K562 (cell line): Measurements from ENCODE around the gene RNF31. TPM values are rescaled to one million over a fixed set of nuclear protein-coding genes. Genes with fewer than 3 reads are reported as not detected.
A peak's percentile ranks its signal among the peaks of the same experiment; 100 is the strongest.

Experiments
- ATAC-seq: fragments of 200-7000 bp; cut with Tn5 transposase; 3 replicates; pipeline ENCODE4 v1.9.1; 2020; ENCODE audit warnings: moderate library complexity
- BruUV-seq: library from RNA; stranded (reverse); fragments of 400-500 nt; replicated peaks from 2 replicates; lab custom pipeline; 2021; lab: Mats Ljungman, UMichigan
- CTCF ChIA-PET: fragments of 300-600 bp; formaldehyde crosslinking; extraction: SDS; loops from one replicate; lab custom pipeline; 2021; ENCODE audit warnings: low intra/inter-chr PET ratio; lab: Yijun Ruan, JAX
- POLR2A ChIA-PET: fragments of 300-600, 350-650 bp; sonication (Branson Sonifier 250); formaldehyde crosslinking; extraction: SDS; loops from one replicate; lab custom pipeline; 2021; ENCODE audit warnings: antibody characterized with exemption, inconsistent platforms; lab: Yijun Ruan, JAX
- DNase-seq, 4 experiments: peaks; one replicate each; pipeline versions ENCODE4 v3.0.0 to v3.0.0-alpha.2; 2011 to 2018; ENCODE audit warnings: low spot score in 3 of 4, mixed read lengths in 3 of 4; ENCODE audit errors: extremely low read depth in 1 of 4
- FAIRE-seq: peaks from 2 replicates; lab custom pipeline; 2011; peaks lifted over from hg19 to GRCh38; lab: Jason Lieb, UNC
- H2AFZ ChIP-seq: 2 replicates; pipeline ENCODE4 v1.6.0; 2011; ENCODE audit warnings: low read depth, low read length, control low read depth, inconsistent platforms
- H3K27ac ChIP-seq: fragments of 200-600 bp; 3 replicates; pipeline ENCODE4 v1.8.0; 2011; ENCODE audit warnings: low read depth, mild to moderate bottlenecking, control low read depth, inconsistent platforms, low read length, moderate library complexity, mixed read lengths; ENCODE audit errors: extremely low read depth
- H3K27me3 ChIP-seq, 2 experiments: fragments of 300-600 bp in 1 of 2; 2 replicates in 1 of 2; 3 replicates in 1 of 2; pipeline versions ENCODE4 v1.6.0 to v1.8.0; 2011; ENCODE audit warnings: inconsistent platforms in 2 of 2, low read length in 2 of 2, mild to moderate bottlenecking in 1 of 2, mixed read lengths in 1 of 2, moderate library complexity in 1 of 2; ENCODE audit not compliant: control insufficient read depth in 2 of 2, insufficient read depth in 2 of 2
- H3K36me3 ChIP-seq: fragments of 300-600 bp; 3 replicates; pipeline ENCODE4 v1.8.0; 2011; ENCODE audit warnings: mild to moderate bottlenecking, low read length, inconsistent platforms; ENCODE audit not compliant: control insufficient read depth, insufficient read depth
- H3K4me1 ChIP-seq, 2 experiments: fragments of 200-600 bp in 1 of 2; replicated peaks in 1 of 2; 2 replicates in 1 of 2; 3 replicates in 1 of 2; pipeline versions ENCODE4 v1.5.1 to v1.8.0; 2011; ENCODE audit warnings: inconsistent platforms in 2 of 2, low read length in 2 of 2, mild to moderate bottlenecking in 1 of 2, mixed read lengths in 1 of 2, moderate library complexity in 1 of 2; ENCODE audit not compliant: control insufficient read depth in 2 of 2, insufficient read depth in 2 of 2
- H3K4me2 ChIP-seq: 2 replicates; pipeline ENCODE4 v1.6.1; 2011; ENCODE audit warnings: low read length, control low read depth, inconsistent platforms, mixed read lengths; ENCODE audit not compliant: insufficient read depth
- H3K4me3 ChIP-seq: fragments of 200-600 bp; sonication (generic), shearing (Covaris generic); 2 replicates; pipeline ENCODE4 v1.5.1; 2016; ENCODE audit warnings: control low read depth, inconsistent platforms
- H3K79me2 ChIP-seq: fragments of 200-600 bp; 3 replicates; pipeline ENCODE4 v1.8.0; 2011; ENCODE audit warnings: low read length, inconsistent platforms; ENCODE audit not compliant: control insufficient read depth, insufficient read depth
- H3K9ac ChIP-seq, 2 experiments: 2 replicates each; pipeline versions ENCODE4 v1.6.0 to v1.6.1; 2011; ENCODE audit warnings: low read depth in 2 of 2, low read length in 2 of 2, control low read depth in 1 of 2, inconsistent platforms in 1 of 2, mild to moderate bottlenecking in 1 of 2, mixed read lengths in 1 of 2; ENCODE audit not compliant: insufficient read depth in 1 of 2
- H3K9me1 ChIP-seq: one replicate; pipeline ENCODE4 v1.6.0; 2011; ENCODE audit warnings: inconsistent platforms, mild to moderate bottlenecking, low read length, moderate library complexity; ENCODE audit not compliant: control insufficient read depth, insufficient read depth
- H3K9me3 ChIP-seq: replicated peaks from 2 replicates; pipeline ENCODE4 v1.5.1; 2011; ENCODE audit warnings: low read depth, low read length, inconsistent platforms; ENCODE audit not compliant: control insufficient read depth, insufficient read depth
- H4K20me1 ChIP-seq: replicated peaks from 2 replicates; pipeline ENCODE4 v1.6.1; 2011; ENCODE audit warnings: low read length, inconsistent platforms, mixed read lengths; ENCODE audit not compliant: control insufficient read depth, insufficient read depth
- DNMT1 ChIP-seq: fragments of 450-650 bp; IDR thresholded peaks from 2 replicates; pipeline ENCODE4 v1.6.1; 2016; ENCODE audit warnings: antibody characterized with exemption, mild to moderate bottlenecking
- FOXK2 ChIP-seq, 2 experiments: fragments of 450-650 bp; IDR thresholded peaks in 1 of 2; conservative IDR thresholded peaks in 1 of 2; 2 replicates each; pipeline ENCODE4 v1.6.1; 2016; ENCODE audit warnings: low read depth in 2 of 2, mild to moderate bottlenecking in 1 of 2
- FOXP1 ChIP-seq: sonication (generic); formaldehyde crosslinking; IDR thresholded peaks from 2 replicates; pipeline ENCODE4 v1.8.0; 2022; ENCODE audit warnings: mild to moderate bottlenecking, missing genetic modification reagents
- NFIX ChIP-seq: fragments of 250-450 bp; sonication (Bioruptor Pico); IDR thresholded peaks from 2 replicates; pipeline ENCODE4 v1.4.0; 2020; ENCODE audit warnings: low read depth, mild to moderate bottlenecking, moderate library complexity
- RNF2 ChIP-seq: sonication (generic); IDR thresholded peaks from 2 replicates; pipeline ENCODE4 v1.6.1; 2016
- TARDBP ChIP-seq: fragments of 450-650 bp; IDR thresholded peaks from 2 replicates; pipeline ENCODE4 v1.6.1; 2016
- ZNF239 ChIP-seq: fragments of 250-450 bp; sonication (Bioruptor Pico); IDR thresholded peaks from 2 replicates; pipeline ENCODE4 v1.4.0; 2020; ENCODE audit warnings: mild to moderate bottlenecking
- ZNF324 ChIP-seq: fragments of 250-450 bp; sonication (Bioruptor Pico); IDR thresholded peaks from 2 replicates; pipeline ENCODE4 v1.4.0; 2020; ENCODE audit warnings: mild to moderate bottlenecking
- ZNF583 ChIP-seq: fragments of 250-450 bp; sonication (Bioruptor Pico); IDR thresholded peaks from 2 replicates; pipeline ENCODE4 v1.4.0; 2020
- WGBS: fragments of 100-300 bp; shearing (Covaris generic); methylation state at CpG from one replicate; pipeline ENCODE4 v1.1.6; 2016; ENCODE audit warnings: low coverage, mixed read lengths; ENCODE audit not compliant: insufficient coverage; ENCODE audit errors: missing lambda C conversion rate; 5-methylcytosine and 5-hydroxymethylcytosine counted together
- in situ Hi-C: fragments of 300-500 bp; cut with MboI; formaldehyde crosslinking; loops from 4 replicates; pipeline ENCODE4 v1.15.0; 2018; ENCODE audit warnings: inconsistent platforms, mixed read lengths
- intact Hi-C: fragments of 100-400 bp; cut with micrococcal nuclease; formaldehyde crosslinking; loops from 2 replicates; pipeline ENCODE4 v1.14.2; 2022
- polyA plus RNA-seq, 8 experiments: library from polyadenylated mRNA; depleted of rRNA in 4 of 8; stranded (reverse) in 5 of 8; unstranded in 3 of 8; fragments of >200 nt; fragmentation: Nextera tagmentation in 2 of 8; fragmentation: Illumina TruSeq in 1 of 8; extraction: Ambion mirVana in 2 of 8; extraction: Trizol in 1 of 8; gene quantifications; 2 replicates each; pipeline versions ENCODE4 v1.2.1 to v1.2.3, GENCODE V29; 2011 to 2014; ENCODE audit warnings: inconsistent platforms in 1 of 8, missing spikeins in 1 of 8
- total RNA-seq, 7 experiments: library from RNA; depleted of rRNA in 6 of 7; stranded (reverse); fragments of >200 nt in 6 of 7; fragmentation: Illumina TruSeq in 2 of 7; extraction: Trizol in 2 of 7; gene quantifications; 2 replicates each; pipeline versions ENCODE4 v1.2.1 to v1.2.3, GENCODE V29; 2011 to 2021; ENCODE audit warnings: low replicate concordance in 1 of 7
- TF ChIP-seq, protein P1 (sequence below): fragments of 250-450 bp; sonication (Bioruptor Pico); IDR thresholded peaks from 2 replicates; pipeline ENCODE4 v1.8.0; 2022; ENCODE audit warnings: inconsistent platforms
- TF ChIP-seq, protein P2 (sequence below): sonication (generic); formaldehyde crosslinking; IDR thresholded peaks from 2 replicates; pipeline ENCODE4 v1.8.1; 2022; ENCODE audit warnings: missing genetic modification reagents

Gene RNF31
- total and polyA plus RNA-seq, 9 of the 15 experiments (the other 6 are each of a cell fraction or from before 2014, with no cell fraction given): 3.1 to 47.6 (median 19.1) TPM

DNA sequence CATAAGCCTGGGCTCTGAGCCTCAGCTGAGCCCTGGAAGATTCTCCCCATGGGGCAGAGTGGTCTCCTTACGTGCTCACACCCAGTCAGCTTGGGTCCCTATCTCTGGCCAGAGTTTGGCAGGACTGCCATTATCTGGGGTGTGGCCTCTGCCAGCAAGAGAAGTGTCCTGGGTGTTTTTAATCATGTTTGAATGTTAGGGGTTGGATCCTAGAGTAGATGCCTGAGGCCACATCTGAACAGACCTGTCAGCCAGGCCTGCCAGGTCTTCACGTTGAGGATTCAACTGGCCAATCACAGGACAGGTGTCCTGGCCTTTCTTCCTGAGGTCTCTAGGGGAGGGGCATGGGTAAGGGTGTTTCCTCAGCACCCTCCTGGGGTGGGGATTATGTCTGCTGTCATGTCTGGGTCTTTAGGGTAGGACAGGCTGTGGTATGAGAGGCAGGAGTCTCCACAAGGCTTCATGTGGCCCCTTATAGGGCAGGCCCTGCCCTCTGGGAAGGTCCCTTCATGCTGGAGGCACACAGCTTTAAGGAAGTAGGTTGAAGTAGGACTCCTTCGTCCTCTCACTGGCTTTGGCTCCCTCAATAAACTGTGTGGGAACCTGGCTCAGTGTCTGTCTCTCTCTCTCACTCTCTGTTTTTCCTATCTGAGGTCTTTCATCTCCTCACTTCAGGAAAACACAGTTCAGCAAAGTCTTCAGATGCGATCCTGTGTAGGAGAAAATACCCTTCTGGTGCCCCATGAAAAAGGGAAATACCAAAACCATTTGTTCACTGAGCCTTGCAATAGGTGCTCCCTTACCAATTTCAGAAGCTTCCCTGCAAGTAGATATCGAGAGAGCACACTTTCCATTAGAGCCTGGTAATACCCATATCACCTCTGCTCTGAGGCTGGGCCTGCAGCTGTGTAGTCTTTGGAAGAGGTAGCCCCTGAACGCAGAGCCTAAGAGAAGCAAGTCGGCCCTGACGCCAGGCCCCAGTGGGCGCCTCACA lies 23.6 kb upstream of the RNF31 start:
- peaks cover 6 to 12% of the 10 kb centered on the region in 2 experiments; a peak in 4 of 5 replicates for H3K4me1 ChIP-seq
- H3K9me3 ChIP-seq: no peaks in the 10 kb centered on the region
- peak overlapping the region in 1 of 2 experiments; percentile 76; a peak in 3 of 4 replicates for H3K9ac ChIP-seq
- in situ Hi-C loops: no loop called here
- BruUV-seq: no TSS peak
- H2AFZ ChIP-seq: no peak overlapping the region
- FAIRE-seq: peak; percentile 67
- ChIA-PET CTCF (no interaction called here), POLR2A (interaction anchor here (0.6 to 4.2 kb wide), 4 partner anchors 8 to 950 kb away, joined by 3 to 38 read pairs (median 3); partner anchors contain the start of genes DCAF11, EMC9 and NRL)
- TF ChIP-seq NFIX (CRISPR knock-in tag): no peak
- intact Hi-C loops: no loop called here
- no peak overlapping the region for H3K4me3 ChIP-seq
- H3K27me3 ChIP-seq: no peaks in the 10 kb centered on the region
- no peaks in the 10 kb centered on the region for H3K79me2 ChIP-seq
- DNase-seq: no peak
- H3K4me2 ChIP-seq: no peak overlapping the region; the same call in 1 of the 2 replicates
- H3K27ac ChIP-seq: no peak overlapping the region; the same call in 2 of the 3 replicates
- no peaks in the 10 kb centered on the region for H4K20me1 ChIP-seq
- WGBS: 60% methylated on average over 9 of the region's 9 CpGs
- peaks cover 38% of the 10 kb centered on the region; the same call in 2 of the 3 replicates for H3K36me3 ChIP-seq
- no peaks in the 10 kb centered on the region for H3K9me1 ChIP-seq
- ATAC-seq: peak; percentile 72

DNA sequence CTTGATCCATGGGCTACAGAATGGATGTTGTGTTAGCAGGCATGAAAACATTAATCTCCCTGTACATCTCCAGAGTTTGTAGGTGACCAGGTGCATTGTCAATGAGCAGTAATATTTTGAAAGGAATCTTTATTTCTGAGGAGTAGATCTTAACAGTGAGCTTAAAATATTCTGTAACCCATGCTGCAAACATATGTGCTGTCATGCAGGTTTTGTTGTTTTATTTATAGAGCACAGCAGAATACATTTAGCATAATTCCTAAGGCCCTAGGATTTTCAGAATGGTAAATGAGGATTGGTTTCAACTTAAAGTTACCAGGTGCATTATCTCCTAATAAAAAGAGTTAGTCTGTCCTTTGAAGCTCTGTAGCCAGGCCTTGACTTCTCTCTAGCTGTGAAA lies 20.4 kb upstream of the RNF31 start:
- in situ Hi-C loops: no loop called here
- no peak overlapping the region for H2AFZ ChIP-seq
- POLR2A ChIA-PET: interaction anchor here (0.6 to 4.2 kb wide), 2 partner anchors 11 to 14 kb away, joined by 3 to 38 read pairs; partner anchors contain the start of genes DCAF11, EMC9 and NRL
- peaks cover 12% of the 10 kb centered on the region; the same call in 2 of the 3 replicates for H3K36me3 ChIP-seq
- no peak overlapping the region for H3K27ac ChIP-seq
- FAIRE-seq: no peak
- DNase-seq: no peak
- H3K27me3 ChIP-seq: no peaks in the 10 kb centered on the region
- CTCF ChIA-PET: no interaction called here
- H3K9ac ChIP-seq: no peak overlapping the region
- H3K4me2 ChIP-seq: no peak overlapping the region
- no peaks in the 10 kb centered on the region for H3K9me1 ChIP-seq
- no peaks in the 10 kb centered on the region for H4K20me1 ChIP-seq
- intact Hi-C loops: no loop called here
- no peak for ATAC-seq
- no peak overlapping the region for H3K4me3 ChIP-seq
- TF ChIP-seq TARDBP (no peak), DNMT1 (no peak), FOXK2 (conservative IDR thresholded peaks at IDR 0.05 in 1 of 2, IDR thresholded peaks at IDR 0.05 in 1 of 2; ENCODE audit: low read depth in 2 of 2) (no peak), ZNF324 (CRISPR knock-in tag) (no peak), ZNF583 (no peak), RNF2 (no peak), ZNF239 (CRISPR knock-in tag) (no peak), FOXP1 (CRISPR knock-in tag) (no peak)
- TF ChIP-seq, protein P1, sequence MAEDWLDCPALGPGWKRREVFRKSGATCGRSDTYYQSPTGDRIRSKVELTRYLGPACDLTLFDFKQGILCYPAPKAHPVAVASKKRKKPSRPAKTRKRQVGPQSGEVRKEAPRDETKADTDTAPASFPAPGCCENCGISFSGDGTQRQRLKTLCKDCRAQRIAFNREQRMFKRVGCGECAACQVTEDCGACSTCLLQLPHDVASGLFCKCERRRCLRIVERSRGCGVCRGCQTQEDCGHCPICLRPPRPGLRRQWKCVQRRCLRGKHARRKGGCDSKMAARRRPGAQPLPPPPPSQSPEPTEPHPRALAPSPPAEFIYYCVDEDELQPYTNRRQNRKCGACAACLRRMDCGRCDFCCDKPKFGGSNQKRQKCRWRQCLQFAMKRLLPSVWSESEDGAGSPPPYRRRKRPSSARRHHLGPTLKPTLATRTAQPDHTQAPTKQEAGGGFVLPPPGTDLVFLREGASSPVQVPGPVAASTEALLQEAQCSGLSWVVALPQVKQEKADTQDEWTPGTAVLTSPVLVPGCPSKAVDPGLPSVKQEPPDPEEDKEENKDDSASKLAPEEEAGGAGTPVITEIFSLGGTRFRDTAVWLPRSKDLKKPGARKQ (CRISPR knock-in tag): no peak
- TF ChIP-seq, protein P2, sequence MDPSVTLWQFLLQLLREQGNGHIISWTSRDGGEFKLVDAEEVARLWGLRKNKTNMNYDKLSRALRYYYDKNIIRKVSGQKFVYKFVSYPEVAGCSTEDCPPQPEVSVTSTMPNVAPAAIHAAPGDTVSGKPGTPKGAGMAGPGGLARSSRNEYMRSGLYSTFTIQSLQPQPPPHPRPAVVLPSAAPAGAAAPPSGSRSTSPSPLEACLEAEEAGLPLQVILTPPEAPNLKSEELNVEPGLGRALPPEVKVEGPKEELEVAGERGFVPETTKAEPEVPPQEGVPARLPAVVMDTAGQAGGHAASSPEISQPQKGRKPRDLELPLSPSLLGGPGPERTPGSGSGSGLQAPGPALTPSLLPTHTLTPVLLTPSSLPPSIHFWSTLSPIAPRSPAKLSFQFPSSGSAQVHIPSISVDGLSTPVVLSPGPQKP: no peak
- TF ChIP-seq, all 486 proteins: peak for 0
- H3K4me1 ChIP-seq: peaks cover 6 to 17% of the 10 kb centered on the region in 2 experiments; a peak in 4 of 5 replicates
- no TSS peak for BruUV-seq
- no peaks in the 10 kb centered on the region for H3K9me3 ChIP-seq
- no peaks in the 10 kb centered on the region for H3K79me2 ChIP-seq
